ENCODE results near the gene CTLA4. TPM values are rescaled to one million over a fixed set of nuclear protein-coding genes. Genes with fewer than 3 reads are reported as not detected.

The CTLA4 gene
- 0.11 TPM for total RNA-seq
- long read RNA-seq = 0 reads

DNA sequence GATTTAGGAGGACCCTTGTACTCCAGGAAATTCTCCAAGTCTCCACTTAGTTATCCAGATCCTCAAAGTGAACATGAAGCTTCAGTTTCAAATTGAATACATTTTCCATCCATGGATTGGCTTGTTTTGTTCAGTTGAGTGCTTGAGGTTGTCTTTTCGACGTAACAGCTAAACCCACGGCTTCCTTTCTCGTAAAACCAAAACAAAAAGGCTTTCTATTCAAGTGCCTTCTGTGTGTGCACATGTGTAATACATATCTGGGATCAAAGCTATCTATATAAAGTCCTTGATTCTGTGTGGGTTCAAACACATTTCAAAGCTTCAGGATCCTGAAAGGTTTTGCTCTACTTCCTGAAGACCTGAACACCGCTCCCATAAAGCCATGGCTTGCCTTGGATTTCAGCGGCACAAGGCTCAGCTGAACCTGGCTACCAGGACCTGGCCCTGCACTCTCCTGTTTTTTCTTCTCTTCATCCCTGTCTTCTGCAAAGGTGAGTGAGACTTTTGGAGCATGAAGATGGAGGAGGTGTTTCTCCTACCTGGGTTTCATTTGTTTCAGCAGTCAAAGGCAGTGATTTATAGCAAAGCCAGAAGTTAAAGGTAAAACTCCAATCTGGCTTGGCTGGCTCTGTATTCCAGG lies at the start of gene CTLA4:
TSS of gene CTLA4 (plus strand) at position 211 of the 640 bp plus-strand sequence. CDS start at position 383, 172 bp downstream.
- Histone ChIP-seq H3K36me3 (no peaks in the 10 kb centered on the region), H3K27me3 (ENCODE audit: low read depth) (no peaks in the 10 kb centered on the region), H3K4me3 (no peak within 1 kb of the TSS), H3K27ac (replicated peaks) (no peak within 1 kb of the TSS), H3K9me3 (replicated peaks) (peaks cover 25% of the 10 kb centered on the region), H3K4me1 (no peaks in the 10 kb centered on the region)
- intact Hi-C loops (cut with micrococcal nuclease) = no loop called here
- TF ChIP-seq, protein P1, sequence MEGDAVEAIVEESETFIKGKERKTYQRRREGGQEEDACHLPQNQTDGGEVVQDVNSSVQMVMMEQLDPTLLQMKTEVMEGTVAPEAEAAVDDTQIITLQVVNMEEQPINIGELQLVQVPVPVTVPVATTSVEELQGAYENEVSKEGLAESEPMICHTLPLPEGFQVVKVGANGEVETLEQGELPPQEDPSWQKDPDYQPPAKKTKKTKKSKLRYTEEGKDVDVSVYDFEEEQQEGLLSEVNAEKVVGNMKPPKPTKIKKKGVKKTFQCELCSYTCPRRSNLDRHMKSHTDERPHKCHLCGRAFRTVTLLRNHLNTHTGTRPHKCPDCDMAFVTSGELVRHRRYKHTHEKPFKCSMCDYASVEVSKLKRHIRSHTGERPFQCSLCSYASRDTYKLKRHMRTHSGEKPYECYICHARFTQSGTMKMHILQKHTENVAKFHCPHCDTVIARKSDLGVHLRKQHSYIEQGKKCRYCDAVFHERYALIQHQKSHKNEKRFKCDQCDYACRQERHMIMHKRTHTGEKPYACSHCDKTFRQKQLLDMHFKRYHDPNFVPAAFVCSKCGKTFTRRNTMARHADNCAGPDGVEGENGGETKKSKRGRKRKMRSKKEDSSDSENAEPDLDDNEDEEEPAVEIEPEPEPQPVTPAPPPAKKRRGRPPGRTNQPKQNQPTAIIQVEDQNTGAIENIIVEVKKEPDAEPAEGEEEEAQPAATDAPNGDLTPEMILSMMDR (IDR thresholded peaks at IDR 0.05; ENCODE audit: borderline replicate concordance) = no peak
- DNase-seq = no peak

DNA sequence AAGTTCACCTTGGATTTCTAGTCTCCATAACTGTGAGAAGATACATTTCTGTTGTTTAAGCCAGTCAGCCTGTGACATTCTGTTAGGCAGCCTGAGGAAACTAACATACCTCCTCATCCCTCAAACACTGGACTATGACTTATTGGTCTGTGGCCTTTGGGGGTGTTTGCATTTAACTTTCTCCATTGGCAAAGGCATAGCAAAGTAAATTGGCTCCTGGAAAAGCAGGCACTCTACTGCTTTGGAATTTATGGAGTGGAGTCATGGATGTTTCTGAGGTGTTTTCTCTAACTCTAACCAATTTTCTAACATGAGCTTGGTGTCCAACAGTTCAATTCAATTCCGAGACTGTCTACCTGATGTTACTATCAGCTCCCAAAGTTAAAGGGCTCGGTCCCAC lies 48.9 kb upstream of the CTLA4 start:
- H3K4me3 ChIP-seq = no peak overlapping the region
- TF ChIP-seq, protein P1 (IDR thresholded peaks at IDR 0.05; ENCODE audit: borderline replicate concordance) = no peak
- intact Hi-C loops (cut with micrococcal nuclease) = loop anchor here (10.0 kb wide), 1 partner anchor 334 kb away; no protein-coding TSS in a partner anchor

DNA sequence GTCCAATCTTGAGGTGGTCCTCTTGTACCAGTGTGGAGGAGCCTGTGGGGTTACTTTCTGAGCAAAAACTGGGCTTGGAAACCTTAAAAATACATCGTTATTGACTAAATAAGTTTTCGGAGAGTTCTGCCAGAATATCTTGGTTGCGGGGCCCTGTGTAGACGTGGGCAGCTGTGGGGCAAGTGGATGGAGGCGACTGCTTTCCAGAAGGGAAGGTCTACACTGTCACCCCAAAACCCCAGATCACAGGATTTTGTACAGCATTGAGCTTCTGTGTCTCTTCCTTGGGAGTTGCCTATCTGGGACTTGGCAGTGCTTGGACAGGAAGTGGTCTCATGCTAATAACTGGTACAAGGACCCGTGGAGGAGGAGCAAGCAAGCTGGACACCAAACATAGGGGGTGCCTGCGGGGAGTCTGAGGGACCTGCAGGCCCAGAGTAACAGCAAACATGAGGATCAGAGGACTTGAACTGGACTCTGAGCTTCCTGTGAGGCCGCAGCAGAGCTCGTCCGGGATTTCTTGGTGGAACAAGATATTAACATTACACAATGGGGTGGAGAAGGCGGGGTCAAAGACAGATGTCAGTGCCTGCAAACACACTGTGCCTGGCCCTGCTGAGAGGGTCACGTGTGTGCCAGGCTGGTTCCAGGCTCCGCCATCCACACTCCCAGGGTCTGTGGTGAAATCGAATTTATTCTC lies 48.0 kb upstream of the CTLA4 start:
- no peak for DNase-seq
- intact Hi-C loops (cut with micrococcal nuclease) = loop anchor here (10.0 kb wide), 1 partner anchor 335 kb away; no protein-coding TSS in a partner anchor
- H3K4me1 ChIP-seq = peaks cover 24% of the 10 kb centered on the region
- H3K27me3 ChIP-seq (ENCODE audit: low read depth) = no peaks in the 10 kb centered on the region
- H3K9me3 ChIP-seq (replicated peaks) = no peaks in the 10 kb centered on the region
- no peak overlapping the region for H3K27ac ChIP-seq (replicated peaks)
- TF ChIP-seq, protein P1 (IDR thresholded peaks at IDR 0.05; ENCODE audit: borderline replicate concordance) = no peak
- H3K4me3 ChIP-seq = no peak overlapping the region
- H3K36me3 ChIP-seq = no peaks in the 10 kb centered on the region

More for the DNA sequence above, 48.9 kb upstream of the CTLA4 start:
- H3K27me3 ChIP-seq (ENCODE audit: low read depth) = no peaks in the 10 kb centered on the region
- no peak overlapping the region for H3K27ac ChIP-seq (replicated peaks)
- no peaks in the 10 kb centered on the region for H3K36me3 ChIP-seq
- no peak for DNase-seq
- H3K4me1 ChIP-seq = peaks cover 26% of the 10 kb centered on the region
- H3K9me3 ChIP-seq (replicated peaks) = no peaks in the 10 kb centered on the region

DNA sequence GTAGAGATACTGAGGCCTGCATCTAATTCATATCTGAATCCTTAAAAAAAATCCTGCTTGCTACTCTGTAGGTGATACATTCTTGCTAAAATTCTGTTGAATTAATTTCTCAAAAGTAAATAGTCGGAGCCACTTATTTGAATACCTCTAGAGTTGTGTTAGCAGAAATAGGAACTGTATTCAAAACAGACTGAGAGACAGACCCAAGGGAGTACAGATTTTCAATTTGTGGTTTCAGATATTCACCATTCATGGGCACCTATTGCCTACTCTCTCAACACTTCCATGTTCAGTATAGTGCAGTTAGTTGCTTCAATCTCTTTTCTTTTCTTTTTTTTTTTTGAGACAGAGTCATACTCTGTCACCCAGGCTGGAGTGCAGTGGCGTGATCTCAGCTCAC lies 46.6 kb upstream of the CTLA4 start:
- intact Hi-C loops (cut with micrococcal nuclease) = no loop called here
- Histone ChIP-seq H3K36me3 (no peaks in the 10 kb centered on the region), H3K4me3 (no peak overlapping the region), H3K27ac (replicated peaks) (no peak overlapping the region), H3K4me1 (peaks cover 11% of the 10 kb centered on the region), H3K27me3 (ENCODE audit: low read depth) (no peaks in the 10 kb centered on the region), H3K9me3 (replicated peaks) (no peaks in the 10 kb centered on the region)
- TF ChIP-seq, protein P1 (IDR thresholded peaks at IDR 0.05; ENCODE audit: borderline replicate concordance) = no peak
- DNase-seq = no peak

DNA sequence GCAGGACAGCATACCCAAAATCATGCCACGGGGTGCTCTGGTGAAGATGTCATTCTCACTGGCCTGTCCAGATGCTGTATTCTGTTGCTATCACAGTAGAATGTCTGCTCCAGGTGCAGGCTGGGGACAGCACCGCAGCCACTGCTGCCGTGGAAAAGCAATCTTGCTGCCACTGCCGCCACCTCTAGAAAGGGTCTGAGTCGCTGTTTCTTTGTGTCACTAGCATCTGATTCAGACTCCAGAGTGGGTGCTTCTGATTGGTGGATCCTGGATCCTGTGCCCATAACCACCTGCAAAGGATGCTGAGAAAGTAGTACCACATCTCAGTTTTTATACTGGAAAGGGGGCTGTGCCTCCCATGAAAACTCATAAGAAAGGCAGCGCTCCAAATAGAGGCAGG lies 45.3 kb upstream of the CTLA4 start:
- intact Hi-C loops (cut with micrococcal nuclease) = no loop called here
- peaks cover under 1% of the 10 kb centered on the region for H3K4me1 ChIP-seq
- DNase-seq = no peak
- no peak overlapping the region for H3K4me3 ChIP-seq
- no peaks in the 10 kb centered on the region for H3K27me3 ChIP-seq (ENCODE audit: low read depth)
- no peaks in the 10 kb centered on the region for H3K36me3 ChIP-seq
- no peaks in the 10 kb centered on the region for H3K9me3 ChIP-seq (replicated peaks)
- TF ChIP-seq, protein P1 (IDR thresholded peaks at IDR 0.05; ENCODE audit: borderline replicate concordance) = no peak
- H3K27ac ChIP-seq (replicated peaks) = no peak overlapping the region
